IMR-90 (cell line): ENCODE data around the gene TSKU. TPM values are rescaled to one million over a fixed set of nuclear protein-coding genes. Genes with fewer than 3 reads are reported as not detected.

Experiments used
- ATAC-seq: fragments of 200-7000 bp; cut with Tn5 transposase; 2 replicates; pipeline ENCODE4 v1.9.1; 2020; ENCODE audit warnings: low read depth, mild to moderate bottlenecking, moderate library complexity
- BruUV-seq: library from RNA; stranded (reverse); fragments of 400-500 nt; replicated peaks from 2 replicates; lab custom pipeline; 2021; lab: Mats Ljungman, UMichigan
- CTCF ChIA-PET: fragments of 300-600 bp; formaldehyde crosslinking; extraction: SDS; loops from one replicate; lab custom pipeline; 2021; ENCODE audit warnings: antibody characterized with exemption; lab: Yijun Ruan, JAX
- POLR2A ChIA-PET: fragments of 300-600 bp; sonication (Branson Sonifier 250); formaldehyde crosslinking; loops from one replicate; lab custom pipeline; 2022; ENCODE audit warnings: antibody characterized with exemption; ENCODE audit not compliant: unreplicated experiment; lab: Charles Lee
- DNase-seq: peaks from one replicate; pipeline ENCODE4 v3.0.0; 2013
- H2AFZ ChIP-seq: replicated peaks from 2 replicates; pipeline ENCODE3; 2013; ENCODE audit warnings: low read length, mild to moderate bottlenecking; ENCODE audit not compliant: poor library complexity
- H2AK5ac ChIP-seq: 2 replicates; pipeline ENCODE4 v1.6.1; 2013; ENCODE audit warnings: low read depth, low read length, inconsistent platforms
- H2AK9ac ChIP-seq: replicated peaks from 2 replicates; pipeline ENCODE3; 2013; ENCODE audit warnings: mild to moderate bottlenecking, low read depth, low read length, moderate library complexity; ENCODE audit not compliant: poor library complexity
- H2BK120ac ChIP-seq: 2 replicates; pipeline ENCODE4 v1.6.1; 2013; ENCODE audit warnings: low read depth, low read length, inconsistent platforms
- H2BK15ac ChIP-seq: 3 replicates; pipeline ENCODE4 v1.6.1; 2013; ENCODE audit warnings: low read depth, low read length, inconsistent platforms
- H2BK20ac ChIP-seq: 2 replicates; pipeline ENCODE4 v1.6.1; 2013; ENCODE audit warnings: low read depth, mild to moderate bottlenecking, inconsistent platforms, low read length, moderate library complexity
- H2BK5ac ChIP-seq: 2 replicates; pipeline ENCODE4 v1.6.1; 2013; ENCODE audit warnings: mild to moderate bottlenecking, low read depth, low read length, inconsistent platforms; ENCODE audit not compliant: poor library complexity, severe bottlenecking
- H3K14ac ChIP-seq: replicated peaks from 2 replicates; pipeline ENCODE4 v1.6.1; 2013; ENCODE audit warnings: low read depth, low read length, inconsistent platforms
- H3K18ac ChIP-seq: 2 replicates; pipeline ENCODE4 v1.6.1; 2013; ENCODE audit warnings: low read depth, low read length, control low read depth
- H3K23ac ChIP-seq: 2 replicates; pipeline ENCODE4 v1.6.1; 2013; ENCODE audit warnings: low read depth, low read length, inconsistent platforms
- H3K27ac ChIP-seq: 2 replicates; pipeline ENCODE4 v1.5.1; 2013; ENCODE audit warnings: mild to moderate bottlenecking, control low read depth, low read length; ENCODE audit not compliant: insufficient read depth
- H3K27me3 ChIP-seq: 2 replicates; pipeline ENCODE4 v1.6.1; 2013; ENCODE audit warnings: low read length; ENCODE audit not compliant: control insufficient read depth, insufficient read depth
- H3K36me3 ChIP-seq: 2 replicates; pipeline ENCODE4 v1.6.1; 2013; ENCODE audit warnings: low read length, mixed read lengths; ENCODE audit not compliant: control insufficient read depth, insufficient read depth
- H3K4ac ChIP-seq: 2 replicates; pipeline ENCODE4 v1.6.1; 2013; ENCODE audit warnings: low read depth, low read length, inconsistent platforms
- H3K4me1 ChIP-seq: 2 replicates; pipeline ENCODE4 v1.6.1; 2013; ENCODE audit warnings: low read length, mixed read lengths; ENCODE audit not compliant: control insufficient read depth, insufficient read depth
- H3K4me2 ChIP-seq: 2 replicates; pipeline ENCODE4 v1.6.1; 2013; ENCODE audit warnings: low read depth, mild to moderate bottlenecking, control low read depth, low read length, moderate library complexity
- H3K4me3 ChIP-seq: 2 replicates; pipeline ENCODE4 v1.5.1; 2013; ENCODE audit warnings: low read depth, mild to moderate bottlenecking, control low read depth, low read length, moderate library complexity; ENCODE audit not compliant: insufficient read depth
- H3K56ac ChIP-seq: 2 replicates; pipeline ENCODE4 v1.6.1; 2013; ENCODE audit warnings: low read length, inconsistent platforms; ENCODE audit not compliant: insufficient read depth; ENCODE audit errors: extremely low read depth
- H3K79me1 ChIP-seq, 2 experiments: 2 replicates each; pipeline ENCODE4 v1.6.1; 2013; ENCODE audit warnings: low read length in 2 of 2, inconsistent platforms in 1 of 2, low read depth in 1 of 2
- H3K9ac ChIP-seq: 2 replicates; pipeline ENCODE4 v1.6.1; 2013; ENCODE audit warnings: low read depth, low read length, control low read depth
- H3K9me1 ChIP-seq: 2 replicates; pipeline ENCODE4 v1.6.1; 2013; ENCODE audit warnings: low read length, inconsistent platforms; ENCODE audit not compliant: insufficient read depth
- H3K9me3 ChIP-seq: 2 replicates; pipeline ENCODE4 v1.6.1; 2013; ENCODE audit warnings: low read length; ENCODE audit not compliant: control insufficient read depth, insufficient read depth
- H4K20me1 ChIP-seq: 2 replicates; pipeline ENCODE4 v1.6.1; 2013; ENCODE audit warnings: low read length, inconsistent platforms; ENCODE audit not compliant: insufficient read depth
- H4K5ac ChIP-seq: 2 replicates; pipeline ENCODE4 v1.6.1; 2013; ENCODE audit warnings: mild to moderate bottlenecking, low read depth, low read length, control low read depth
- H4K8ac ChIP-seq, 2 experiments: 2 replicates each; pipeline ENCODE4 v1.6.1; 2013; ENCODE audit warnings: low read depth in 2 of 2, low read length in 2 of 2, control low read depth in 1 of 2, inconsistent platforms in 1 of 2
- H4K91ac ChIP-seq: 2 replicates; pipeline ENCODE4 v1.6.1; 2013; ENCODE audit warnings: low read depth, low read length, inconsistent platforms; ENCODE audit not compliant: insufficient read depth
- CEBPB ChIP-seq: IDR thresholded peaks from 2 replicates; pipeline ENCODE4 v1.6.1; 2012; ENCODE audit warnings: low read depth, low read length, improper control_type of control experiment
- CHD1 ChIP-seq: IDR thresholded peaks from 2 replicates; pipeline ENCODE4 v1.6.1; 2012; ENCODE audit warnings: low read depth, low read length, improper control_type of control experiment
- CTCF ChIP-seq: conservative IDR thresholded peaks from 2 replicates; pipeline ENCODE4 v1.5.1; 2012; ENCODE audit warnings: mild to moderate bottlenecking, low read depth, low read length, improper control_type of control experiment
- ELK1 ChIP-seq: fragments of 150-350 bp; IDR thresholded peaks from 2 replicates; pipeline ENCODE4 v1.6.1; 2016; ENCODE audit warnings: low read depth, mild to moderate bottlenecking, low read length, moderate library complexity, borderline replicate concordance
- FOS ChIP-seq: fragments of 150-350 bp; IDR thresholded peaks from 2 replicates; pipeline ENCODE4 v1.6.1; 2016; ENCODE audit warnings: low read depth, low read length
- MAFK ChIP-seq: IDR thresholded peaks from 2 replicates; pipeline ENCODE4 v1.6.1; 2012; ENCODE audit warnings: low read depth, low read length, improper control_type of control experiment
- MXI1 ChIP-seq: IDR thresholded peaks from 2 replicates; pipeline ENCODE4 v1.6.1; 2012; ENCODE audit warnings: low read depth, mild to moderate bottlenecking, low read length, moderate library complexity, borderline replicate concordance
- NFE2L2 ChIP-seq: fragments of 150-350 bp; IDR thresholded peaks from 2 replicates; pipeline ENCODE4 v1.6.1; 2016; ENCODE audit warnings: low read depth, mild to moderate bottlenecking, low read length
- POLR2A ChIP-seq: IDR thresholded peaks from 2 replicates; pipeline ENCODE4 v1.6.1; 2012; ENCODE audit warnings: mild to moderate bottlenecking, low read depth, low read length
- RAD21 ChIP-seq: IDR thresholded peaks from 2 replicates; pipeline ENCODE4 v1.6.1; 2012; ENCODE audit warnings: low read length, improper control_type of control experiment
- RCOR1 ChIP-seq: IDR thresholded peaks from 2 replicates; pipeline ENCODE4 v1.6.1; 2012; ENCODE audit warnings: mild to moderate bottlenecking, low read length, improper control_type of control experiment; ENCODE audit not compliant: insufficient replicate concordance
- SMC3 ChIP-seq: fragments of 150-350 bp; IDR thresholded peaks from 2 replicates; pipeline ENCODE4 v1.6.1; 2016; ENCODE audit warnings: low read depth, mild to moderate bottlenecking, antibody characterized with exemption, low read length, moderate library complexity
- USF2 ChIP-seq: fragments of 150-350 bp; IDR thresholded peaks from 2 replicates; pipeline ENCODE4 v1.6.1; 2017; ENCODE audit warnings: mild to moderate bottlenecking, antibody characterized with exemption, low read length, low read depth
- WGBS, 2 experiments: methylation state at CpG; one replicate each; pipeline versions ENCODE4 v1.1.5 to v1.1.7; 2013; ENCODE audit warnings: missing lambda C conversion rate in 2 of 2; ENCODE audit not compliant: insufficient read length in 1 of 2; ENCODE audit errors: extremely low coverage in 2 of 2; 5-methylcytosine and 5-hydroxymethylcytosine counted together
- dilution Hi-C: fragments of 300-500 bp; cut with HindIII; formaldehyde crosslinking; loops from one replicate; pipeline ENCODE4 v1.14.3; 2018; ENCODE audit warnings: low sequenced_read_pairs; ENCODE audit not compliant: unreplicated experiment
- in situ Hi-C: fragments of 300-500 bp; cut with MboI; formaldehyde crosslinking; loops from 3 replicates; pipeline ENCODE4 v1.14.3; 2019; ENCODE audit warnings: low sequenced_read_pairs, inconsistent platforms, mixed read lengths
- intact Hi-C: fragments of 100-400 bp; cut with micrococcal nuclease; formaldehyde crosslinking; loops from 2 replicates; pipeline ENCODE4 v1.10.0; 2022
- polyA plus RNA-seq, 3 experiments: library from polyadenylated mRNA; depleted of rRNA; stranded (reverse); fragments of >200 nt; gene quantifications; 2 replicates each; pipeline ENCODE4 v1.2.3, GENCODE V29; 2012; ENCODE audit warnings: low replicate concordance in 1 of 3
- total RNA-seq: library from RNA; depleted of rRNA; stranded (reverse); fragments of >200 nt; gene quantifications from 2 replicates; pipeline ENCODE4 v1.2.3, GENCODE V29; 2012

The TSKU gene
- total and polyA plus RNA-seq, 2 of the 4 experiments (the other 2 are of a cell fraction) = 6.8 to 26.6 TPM

GRCh38 chr11:76781046-76781801, 1.9 kb upstream of the TSKU start:
- intact Hi-C loops = no loop called here
- WGBS, 2 experiments = 80% methylated on average over 1 of the region's 8 CpGs; no CpG with 5 or more reads in 1 of the 2 experiments
- TF ChIP-seq MAFK (no peak), RCOR1 (no peak), RAD21 (no peak), SMC3 (no peak), CTCF (no peak), FOS (no peak), CEBPB (no peak), ELK1 (no peak), USF2 (no peak), POLR2A (no peak), NFE2L2 (no peak), MXI1 (no peak), CHD1 (no peak)

More at GRCh38 chr11:76781046-76781801, 1.9 kb upstream of the TSKU start:
- Histone ChIP-seq H3K9me3 (peaks cover 5% of the 10 kb centered on the region; the same call in 1 of the 2 replicates), H3K9ac (peak overlapping the region; percentile 92; the same call in 1 of the 2 replicates), H4K5ac (peak overlapping the region; percentile 8; the same call in 1 of the 2 replicates), H3K27me3 (peaks cover 10% of the 10 kb centered on the region; the same call in 1 of the 2 replicates), H4K20me1 (peaks cover 18% of the 10 kb centered on the region), H2BK120ac (no peak overlapping the region; the same call in 1 of the 2 replicates), H3K4me3 (no peak overlapping the region), H3K56ac (no peak overlapping the region), H3K27ac (peak overlapping the region; percentile 12; the same call in 1 of the 2 replicates), H2BK20ac (no peak overlapping the region), H3K4me1 (peaks cover 26% of the 10 kb centered on the region), H2AFZ (no peak overlapping the region), H3K9me1 (0 out of 2 replicates have a peak, but pooled peaks cover 5% of the 10 kb centered on the region), H3K4ac (no peak overlapping the region), H3K79me1 (peaks cover 10 to 27% of the 10 kb centered on the region in 2 experiments; a peak in 3 of 4 replicates), H3K14ac (no peak overlapping the region), H4K91ac (peak overlapping the region; percentile 71; the same call in 1 of the 2 replicates), H3K18ac (peak overlapping the region; percentile 18; the same call in 1 of the 2 replicates), H2BK5ac (no peak overlapping the region), H3K4me2 (peak overlapping the region; percentile 97; the same call in 1 of the 2 replicates), H2AK5ac (peak overlapping the region; percentile 27; the same call in 1 of the 2 replicates), H2AK9ac (no peak overlapping the region), H3K23ac (no peak overlapping the region; the same call in 1 of the 2 replicates), H3K36me3 (no peaks in the 10 kb centered on the region), H2BK15ac (peak overlapping the region; percentile 50; the same call in 2 of the 3 replicates), H4K8ac (no peak overlapping the region; a peak in 1 of 4 replicates)
- DNase-seq (no peak), ATAC-seq (no peak)
- no TSS peak for BruUV-seq
- in situ Hi-C loops (no loop called here), dilution Hi-C loops (no loop called here)
- ChIA-PET CTCF (interaction anchor here (1.5 kb wide), 1 partner anchor 59 kb away, joined by 4 read pairs; no protein-coding TSS in a partner anchor), POLR2A (no interaction called here)
